Urothelium cell line (cell line): ENCODE data around the gene SLC22A6.
"Not testable (repeated sequence)": the region's sequence is repeated elsewhere in the genome, so short reads cannot be mapped to it uniquely, and the experiment has no call there.

Experiments
- DNase-seq: peaks from one replicate; pipeline ENCODE4 v3.0.0; 2011; ENCODE audit warnings: low spot score, mixed read lengths
- FAIRE-seq: peaks from 2 replicates; lab custom pipeline; 2011; peaks lifted over from hg19 to GRCh38; lab: Jason Lieb, UNC

The SLC22A6 gene

DNA sequence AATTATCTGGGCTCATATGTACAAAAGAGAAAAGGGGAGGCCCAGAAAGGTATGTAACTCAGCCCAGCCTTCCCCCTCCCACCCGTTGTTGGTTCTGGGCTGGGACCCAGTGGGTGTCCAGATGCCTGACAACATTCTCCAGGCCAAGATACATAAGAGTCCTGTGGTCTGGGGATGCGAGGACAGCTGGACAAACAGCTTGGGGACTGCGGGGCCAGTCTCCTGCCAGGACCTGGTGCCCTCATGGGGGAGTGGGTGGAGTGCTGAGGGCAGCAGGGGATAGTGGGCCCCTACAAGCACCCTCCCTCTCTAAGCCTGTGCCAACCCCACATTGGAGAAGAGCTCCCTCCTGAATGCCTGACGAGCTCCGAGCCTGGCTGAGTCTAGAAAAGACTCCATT, 3.5 kb upstream of the SLC22A6 start:
- DNase-seq (no peak), FAIRE-seq (no peak)

DNA sequence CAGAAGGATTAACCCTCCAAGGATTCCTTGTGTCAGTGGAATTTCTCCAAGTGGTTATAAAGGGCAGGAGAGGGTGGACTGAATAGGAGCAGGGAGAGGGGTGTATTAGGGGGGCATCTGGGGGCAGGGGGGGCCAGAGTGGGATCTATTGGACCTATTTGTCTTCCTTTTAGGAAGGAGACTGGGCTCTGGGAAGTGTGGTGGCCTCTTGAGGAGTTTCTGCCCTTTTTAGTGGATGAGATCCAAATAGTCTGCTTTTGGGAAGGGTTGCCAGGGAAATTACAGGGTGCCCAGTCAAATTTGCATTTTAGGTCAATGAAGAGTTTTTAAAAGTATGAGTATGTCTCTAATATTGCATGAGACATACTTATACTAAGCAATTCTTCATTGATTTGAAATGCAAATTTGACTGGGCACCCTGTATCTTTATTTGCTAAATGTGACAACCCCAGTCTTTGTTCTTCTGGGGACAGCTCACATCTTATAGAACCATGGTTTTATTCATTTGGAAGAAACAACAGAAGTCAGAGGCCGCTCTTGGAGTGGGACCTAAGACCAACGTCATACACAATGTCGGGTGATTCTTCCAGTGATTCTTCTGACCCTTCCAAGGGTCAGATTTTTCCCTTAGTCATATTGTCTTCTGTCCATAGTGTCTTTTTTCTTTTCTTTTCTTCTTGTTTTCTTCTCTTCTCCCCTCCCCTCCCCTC, 429 bp upstream of the SLC22A6 start:
- DNase-seq (no peak), FAIRE-seq (no peak)

DNA sequence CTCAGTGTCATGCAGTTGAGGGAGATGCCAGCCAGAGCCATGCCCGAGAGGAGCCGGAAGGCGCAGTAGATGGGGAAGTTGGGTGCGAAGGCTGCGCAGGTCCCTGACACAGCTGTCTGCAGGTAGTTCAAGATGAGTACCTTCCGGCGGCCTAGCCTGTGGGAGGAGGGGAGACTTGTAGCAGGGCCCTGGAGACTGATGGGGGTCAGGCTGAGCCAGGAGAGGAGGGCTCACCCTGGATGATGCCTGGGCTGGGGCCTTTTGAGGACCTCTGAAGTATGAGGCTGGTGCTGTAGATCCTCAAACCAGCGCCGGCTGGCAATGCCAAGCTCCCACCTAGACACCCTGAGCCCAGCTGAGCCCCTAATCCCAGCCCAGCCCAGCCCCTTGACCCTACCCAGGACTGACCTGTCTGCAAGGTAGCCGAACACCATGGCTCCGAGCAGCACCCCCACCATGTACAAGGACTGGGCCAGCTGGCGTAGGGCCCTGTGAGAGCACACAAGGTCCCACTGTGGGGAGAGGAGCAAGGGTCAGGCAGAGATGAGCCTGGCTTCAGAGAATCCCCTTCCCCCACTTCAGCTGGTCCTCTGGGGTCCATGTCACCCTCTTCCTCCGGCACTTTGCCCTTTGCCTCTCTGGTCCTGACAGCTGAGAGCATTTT, 1.1 kb downstream of the SLC22A6 start:
- no peak for FAIRE-seq

DNA sequence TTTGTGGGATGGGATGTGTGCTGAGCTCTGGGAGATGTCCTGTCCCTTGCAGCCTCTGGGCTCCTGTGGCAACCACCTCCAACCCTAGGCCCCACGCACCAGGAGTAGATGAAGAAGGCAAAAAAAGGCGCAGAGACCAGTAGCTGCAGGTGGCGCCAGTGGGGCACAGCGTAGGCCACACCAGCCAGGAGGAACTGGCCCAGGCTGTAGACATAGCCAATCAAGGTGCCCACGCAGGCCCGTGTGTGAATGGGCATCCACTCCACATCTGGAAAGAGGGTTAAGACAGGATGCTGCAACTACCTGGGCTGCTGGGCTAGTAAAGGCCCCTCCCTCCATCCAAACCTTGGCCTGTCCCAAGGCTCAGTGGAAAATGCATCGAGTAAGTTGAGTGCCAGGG, 3.0 kb downstream of the SLC22A6 start:
- FAIRE-seq = no peak
- no peak for DNase-seq

More for the DNA sequence above, 1.1 kb downstream of the SLC22A6 start:
- DNase-seq = no peak

DNA sequence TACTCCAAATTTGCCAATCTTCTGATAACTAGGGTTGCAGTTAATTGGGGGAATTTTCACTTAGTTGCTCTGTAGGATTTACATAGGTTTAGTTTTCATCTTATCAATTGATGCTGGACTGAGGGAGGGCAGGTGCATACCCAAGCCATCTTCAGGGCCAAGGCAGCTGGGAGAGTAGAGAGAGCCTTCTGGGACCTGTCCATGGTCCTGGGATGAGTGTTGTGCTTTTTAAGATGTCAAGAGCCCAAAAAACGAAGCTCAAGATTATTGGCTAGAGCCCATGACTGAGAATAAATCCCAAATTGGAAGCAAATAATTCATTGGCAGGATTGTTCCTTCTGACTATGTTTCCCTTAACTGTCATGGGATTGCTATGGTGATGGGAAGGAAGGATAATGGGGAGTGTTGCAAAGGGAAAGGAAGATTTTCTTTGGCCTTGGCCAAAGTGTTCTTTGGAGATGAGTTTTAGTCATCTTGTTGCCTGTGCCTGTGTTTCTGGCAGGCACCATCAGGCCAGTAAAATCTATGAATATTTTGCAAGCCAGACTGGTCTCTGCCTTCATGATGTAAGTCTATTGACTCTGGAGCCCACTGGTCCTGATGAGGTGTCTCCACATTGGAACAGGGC, 4.5 kb downstream of the SLC22A6 start:
- FAIRE-seq = no peak
- DNase-seq = peak; percentile 22

- DNase-seq (no peak), FAIRE-seq (no peak)
Observed at GRCh38 chr11:62976109-62976508, 8.7 kb downstream of the SLC22A6 start.

DNA sequence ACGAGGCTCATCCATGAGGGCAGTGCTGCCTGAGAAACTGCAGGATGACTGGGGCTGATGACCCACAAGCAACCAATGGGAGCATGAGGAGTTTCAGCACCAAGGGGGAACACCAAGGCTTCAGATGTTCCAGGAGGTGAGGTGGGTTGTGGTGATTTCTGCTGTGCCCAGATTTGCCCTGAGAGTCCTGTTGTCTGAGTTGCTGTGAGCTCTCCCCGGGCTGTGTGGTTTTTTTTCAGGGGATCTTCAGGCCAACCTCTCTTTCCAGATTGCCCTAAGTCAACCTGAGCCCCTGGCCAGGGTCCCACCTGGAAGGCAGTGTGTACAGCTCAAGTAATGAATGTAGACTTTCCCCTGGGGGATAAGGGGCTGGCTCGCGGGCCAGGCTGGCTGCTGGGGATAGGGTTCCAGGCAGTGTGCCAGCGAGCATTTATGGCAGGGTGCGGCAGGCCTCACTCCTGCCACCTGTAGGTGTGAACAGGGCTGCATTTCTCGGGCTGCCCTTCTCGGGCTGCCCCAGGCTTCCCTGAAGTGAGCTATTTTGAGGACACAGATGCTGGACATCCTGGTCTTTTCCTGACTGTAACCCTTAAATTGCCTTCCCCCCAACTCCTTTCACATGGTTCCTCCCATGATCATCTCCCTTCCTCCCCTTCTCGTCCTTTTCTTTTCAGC, 9.8 kb downstream of the SLC22A6 start:
- DNase-seq (peak; percentile 68), FAIRE-seq (no peak)

- DNase-seq (no peak), FAIRE-seq (no peak)
Observed at GRCh38 chr11:62965574-62965973, 19.2 kb downstream of the SLC22A6 start.

GRCh38 chr11:62962391-62962790, 22.4 kb downstream of the SLC22A6 start:
- FAIRE-seq (no peak), DNase-seq (no peak)

DNA sequence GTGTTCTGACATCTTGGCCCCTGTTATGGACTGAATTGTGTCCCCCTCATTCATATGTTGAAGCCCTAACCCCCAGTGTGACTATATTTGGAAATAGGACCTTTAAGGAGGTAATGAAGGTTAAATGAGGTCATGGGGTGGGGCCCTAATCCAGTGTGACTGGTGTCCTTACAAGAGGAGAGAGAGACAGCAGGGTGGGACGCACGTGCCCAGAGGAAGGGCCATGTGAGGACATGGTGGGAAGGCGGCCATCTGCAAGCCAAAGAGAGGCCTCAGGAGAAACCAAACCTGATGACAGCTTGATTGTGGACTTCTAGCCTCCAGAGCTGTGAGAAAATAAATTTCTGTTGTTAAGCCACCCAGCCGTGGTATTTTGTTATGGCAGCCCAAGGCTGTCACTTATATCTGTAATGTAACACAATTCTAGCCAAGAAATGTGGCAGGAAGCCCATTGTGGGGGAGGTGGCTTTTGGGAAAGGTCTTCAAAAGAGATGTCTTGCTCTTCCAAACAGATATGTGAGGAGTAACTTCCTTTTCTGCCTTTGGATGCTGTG, 23.7 kb downstream of the SLC22A6 start:
- DNase-seq = no peak
- no peak for FAIRE-seq

DNA sequence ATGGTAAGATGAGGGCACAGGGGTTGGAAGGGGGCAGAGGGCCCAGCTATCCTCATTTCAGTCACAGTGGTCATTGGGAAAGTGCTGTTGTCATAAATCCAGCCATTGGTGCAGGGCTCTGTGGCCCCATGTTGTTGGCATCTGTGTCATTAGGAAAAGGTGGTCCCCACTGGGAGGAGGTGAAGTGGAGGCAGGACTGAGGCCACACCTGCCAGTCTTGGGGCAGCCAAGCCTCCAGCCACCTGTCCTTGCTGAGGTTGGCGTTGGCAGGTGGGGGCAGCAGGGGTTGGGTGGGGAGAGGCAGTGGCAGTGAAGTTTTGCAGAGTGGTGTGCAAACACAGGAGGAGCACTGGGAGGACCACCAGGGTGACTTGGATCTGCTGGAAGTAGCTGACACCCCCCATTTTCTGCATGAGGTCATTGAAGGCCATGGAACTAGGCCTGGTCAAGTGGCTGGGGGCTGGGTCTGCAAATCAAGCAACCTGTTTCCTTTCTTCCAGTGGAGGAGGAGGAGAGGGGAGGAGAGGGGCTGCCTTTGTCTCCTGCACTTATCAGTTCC, 25.3 kb downstream of the SLC22A6 start:
- no peak for DNase-seq
- no peak for FAIRE-seq

GRCh38 chr11:62958547-62959421, 26.0 kb downstream of the SLC22A6 start:
- FAIRE-seq = no peak
- DNase-seq = peak; percentile 35

DNA sequence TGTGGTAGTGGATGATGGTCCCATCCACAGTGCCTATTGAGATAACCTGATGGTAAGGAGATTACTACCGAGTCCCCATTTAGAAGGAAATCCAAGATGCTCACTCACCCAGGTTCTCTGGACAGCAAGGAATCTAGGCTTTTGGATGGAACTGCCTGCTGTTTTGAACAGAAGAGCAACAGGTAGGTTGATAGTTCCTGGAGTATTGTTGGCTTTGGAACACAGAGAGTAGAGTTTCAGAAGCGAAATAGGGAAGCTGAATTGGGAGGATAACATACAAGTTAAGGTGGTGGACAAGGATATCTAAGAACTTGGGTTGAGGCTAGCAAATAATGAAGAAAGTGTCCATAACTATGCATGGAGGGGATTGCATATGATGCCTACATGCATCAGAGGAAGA, 27.6 kb downstream of the SLC22A6 start:
- DNase-seq (no peak), FAIRE-seq (no peak)

- no peak for DNase-seq
- no peak for FAIRE-seq
Observed at GRCh38 chr11:62954478-62954877, 30.3 kb downstream of the SLC22A6 start.

DNA sequence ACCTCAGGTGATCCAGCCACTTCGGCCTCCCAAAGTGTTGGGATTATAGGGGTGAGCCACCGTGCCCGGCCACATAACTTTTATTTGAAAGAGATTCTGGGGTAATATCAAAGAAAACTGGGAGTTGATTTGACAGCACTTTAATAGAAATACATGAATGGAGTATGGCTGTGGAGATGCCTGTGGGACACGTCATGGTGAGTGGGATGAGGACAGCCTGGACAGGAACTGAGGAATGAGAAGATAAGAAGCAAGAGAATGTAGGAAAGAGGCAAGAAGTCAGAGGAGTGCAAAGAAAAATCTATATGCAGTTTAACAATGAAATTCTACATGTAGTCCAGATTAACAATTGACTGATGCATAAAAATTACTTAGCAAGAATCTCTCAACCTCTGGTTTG, 31.0 kb downstream of the SLC22A6 start:
- DNase-seq = no peak

DNA sequence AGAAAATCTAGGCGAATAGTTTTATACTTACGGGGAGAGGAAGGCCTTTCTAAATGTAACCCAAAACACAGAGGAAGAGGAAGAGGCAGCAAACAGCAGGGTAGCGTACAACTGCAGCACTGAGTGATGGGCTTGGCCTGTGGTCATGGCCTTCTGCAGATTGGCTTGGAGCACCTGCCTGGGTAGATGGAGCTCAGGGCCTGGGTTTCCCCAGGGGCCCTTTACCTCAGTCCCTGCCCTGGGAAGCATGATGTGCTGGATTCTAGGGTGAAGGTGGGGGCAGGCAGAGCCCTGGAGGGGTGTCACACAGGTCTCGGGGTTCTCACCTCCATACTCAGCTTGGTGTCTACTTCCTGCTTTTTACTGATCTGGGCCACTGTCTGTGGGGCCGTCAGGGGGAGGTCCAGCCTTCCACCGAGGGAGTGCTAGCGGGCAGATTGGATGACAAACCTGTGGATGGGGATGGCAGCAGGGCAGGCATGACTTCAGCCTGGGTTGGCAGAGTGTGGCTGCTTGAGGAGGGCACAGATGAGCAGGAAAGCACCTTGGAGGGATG, 35.9 kb downstream of the SLC22A6 start:
- DNase-seq (no peak), FAIRE-seq (no peak)

More for the DNA sequence above, 31.0 kb downstream of the SLC22A6 start:
- no peak for FAIRE-seq

DNA sequence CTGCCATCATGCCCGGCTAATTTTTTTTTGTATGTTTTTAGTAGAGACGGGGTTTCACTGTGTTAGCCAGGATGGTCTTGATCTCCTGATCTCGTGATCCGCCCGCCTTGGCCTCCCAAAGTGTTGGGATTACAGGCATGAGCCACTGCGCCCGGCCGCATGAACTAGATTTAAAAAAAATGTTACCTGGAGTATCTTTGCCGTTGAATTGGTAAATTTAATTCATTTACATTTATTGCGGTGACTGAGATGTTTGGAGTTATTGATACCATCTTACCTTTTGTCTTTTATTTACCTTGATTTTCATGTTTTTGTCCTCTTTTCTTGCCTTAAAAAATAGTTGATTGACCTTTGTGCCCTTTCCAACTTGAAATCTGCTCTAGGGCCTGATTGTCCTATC, 39.2 kb downstream of the SLC22A6 start:
- DNase-seq, FAIRE-seq: not testable (repeated sequence)

- not testable (repeated sequence) for DNase-seq, FAIRE-seq
Observed at GRCh38 chr11:62937528-62937927, 47.2 kb downstream of the SLC22A6 start.

DNA sequence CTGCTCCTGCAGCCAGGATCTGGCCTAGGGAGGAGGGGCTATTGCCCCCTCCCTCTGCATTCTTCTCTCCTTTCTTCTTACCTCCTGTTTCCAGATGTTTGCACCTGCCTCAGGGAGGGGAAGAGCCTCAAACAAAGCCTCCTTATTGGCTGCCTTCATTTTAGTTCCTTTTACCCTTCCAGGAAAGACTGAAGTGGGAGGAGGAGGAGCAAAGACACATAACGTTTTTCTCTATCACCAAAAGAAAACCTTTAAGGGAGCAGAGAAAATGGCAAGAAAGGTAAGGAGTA, 50.3 kb downstream of the SLC22A6 start:
- DNase-seq = no peak
- FAIRE-seq = no peak
